ENCODE data around the gene RTRAF. TPM values are rescaled to one million over a fixed set of nuclear protein-coding genes. Genes with fewer than 3 reads are reported as not detected.

The RTRAF gene
- total and polyA plus RNA-seq, 2 experiments from 2014 or later = 150 to 729 TPM

DNA sequence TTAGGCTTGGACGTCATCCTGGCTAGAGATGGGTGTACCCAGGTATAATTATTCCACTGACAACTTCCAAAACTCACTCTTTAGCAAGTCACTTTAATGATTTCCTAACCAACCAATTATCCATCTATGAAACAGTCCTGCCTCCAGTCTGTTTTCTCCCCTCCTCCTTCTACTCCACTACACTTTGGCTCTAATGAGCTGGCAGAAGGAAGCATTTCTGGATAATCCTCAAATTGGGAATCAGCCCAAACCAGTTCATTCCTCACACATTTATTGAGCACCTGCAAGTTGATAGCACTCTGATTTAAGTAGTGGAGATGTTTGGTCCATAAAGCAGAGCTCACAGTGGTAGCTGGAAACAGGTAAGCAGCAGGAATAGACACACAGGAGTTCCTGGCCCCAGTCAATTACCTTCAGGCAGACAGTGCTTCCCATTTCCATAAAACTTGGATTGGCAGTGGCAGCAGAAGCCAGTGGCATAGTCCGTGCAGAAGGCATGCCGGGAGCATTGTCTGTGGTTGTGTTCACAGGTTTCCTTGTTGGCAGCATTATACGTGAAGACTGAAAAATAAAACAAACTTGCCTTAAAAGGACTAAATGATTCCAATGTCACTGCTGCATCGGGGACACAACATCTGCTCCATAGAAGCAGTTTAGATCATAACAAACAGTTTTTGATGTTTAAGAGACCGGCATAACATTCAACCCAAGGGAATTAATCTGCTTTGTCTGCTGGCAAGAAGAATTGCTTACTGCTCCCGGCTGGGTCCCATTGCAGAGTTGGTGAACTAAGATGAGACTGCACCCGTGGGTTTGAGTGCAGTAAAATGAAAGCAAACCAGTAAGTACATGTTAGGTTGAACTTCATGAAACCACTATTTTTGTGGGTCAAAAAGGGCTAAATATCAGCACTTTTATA, 53.3 kb downstream of the RTRAF start:
- Histone ChIP-seq H3K27ac (ENCODE audit: low read depth) (no peak overlapping the region), H3K36me3 (ENCODE audit: insufficient read depth) (no peaks in the 10 kb centered on the region), H2AFZ (no peak overlapping the region), H3F3A (replicated peaks; ENCODE audit: low read depth) (no peaks in the 10 kb centered on the region), H3K4me3 (no peak overlapping the region), H3K4me1 (ENCODE audit: insufficient read depth) (no peaks in the 10 kb centered on the region), H3K79me2 (replicated peaks; ENCODE audit: insufficient read depth) (no peaks in the 10 kb centered on the region), H3K9me2 (ENCODE audit: insufficient read depth) (no peaks in the 10 kb centered on the region), H4K20me1 (replicated peaks; ENCODE audit: insufficient read depth) (no peaks in the 10 kb centered on the region), H3K4me2 (no peak overlapping the region), H3K27me3 (ENCODE audit: insufficient read depth) (no peaks in the 10 kb centered on the region)
- H3K27me3 Mint-ChIP-seq (ENCODE audit: insufficient read depth, low read depth, poor library complexity) = peaks cover 1% of the 10 kb centered on the region
- DNase-seq (ENCODE audit: low spot score) (no peak), ATAC-seq (no peak)
- no peak for TF ChIP-seq EZH2phosphoT487 (IDR thresholded peaks at IDR 0.05; ENCODE audit: unreplicated experiment)
- TF ChIP-seq, protein P1, sequence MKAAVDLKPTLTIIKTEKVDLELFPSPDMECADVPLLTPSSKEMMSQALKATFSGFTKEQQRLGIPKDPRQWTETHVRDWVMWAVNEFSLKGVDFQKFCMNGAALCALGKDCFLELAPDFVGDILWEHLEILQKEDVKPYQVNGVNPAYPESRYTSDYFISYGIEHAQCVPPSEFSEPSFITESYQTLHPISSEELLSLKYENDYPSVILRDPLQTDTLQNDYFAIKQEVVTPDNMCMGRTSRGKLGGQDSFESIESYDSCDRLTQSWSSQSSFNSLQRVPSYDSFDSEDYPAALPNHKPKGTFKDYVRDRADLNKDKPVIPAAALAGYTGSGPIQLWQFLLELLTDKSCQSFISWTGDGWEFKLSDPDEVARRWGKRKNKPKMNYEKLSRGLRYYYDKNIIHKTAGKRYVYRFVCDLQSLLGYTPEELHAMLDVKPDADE (IDR thresholded peaks at IDR 0.05) = no peak
- no peak for TF ChIP-seq ZNF331 (CRISPR knock-in tag; IDR thresholded peaks at IDR 0.05; ENCODE audit: low read depth)
- TF ChIP-seq, protein P2, sequence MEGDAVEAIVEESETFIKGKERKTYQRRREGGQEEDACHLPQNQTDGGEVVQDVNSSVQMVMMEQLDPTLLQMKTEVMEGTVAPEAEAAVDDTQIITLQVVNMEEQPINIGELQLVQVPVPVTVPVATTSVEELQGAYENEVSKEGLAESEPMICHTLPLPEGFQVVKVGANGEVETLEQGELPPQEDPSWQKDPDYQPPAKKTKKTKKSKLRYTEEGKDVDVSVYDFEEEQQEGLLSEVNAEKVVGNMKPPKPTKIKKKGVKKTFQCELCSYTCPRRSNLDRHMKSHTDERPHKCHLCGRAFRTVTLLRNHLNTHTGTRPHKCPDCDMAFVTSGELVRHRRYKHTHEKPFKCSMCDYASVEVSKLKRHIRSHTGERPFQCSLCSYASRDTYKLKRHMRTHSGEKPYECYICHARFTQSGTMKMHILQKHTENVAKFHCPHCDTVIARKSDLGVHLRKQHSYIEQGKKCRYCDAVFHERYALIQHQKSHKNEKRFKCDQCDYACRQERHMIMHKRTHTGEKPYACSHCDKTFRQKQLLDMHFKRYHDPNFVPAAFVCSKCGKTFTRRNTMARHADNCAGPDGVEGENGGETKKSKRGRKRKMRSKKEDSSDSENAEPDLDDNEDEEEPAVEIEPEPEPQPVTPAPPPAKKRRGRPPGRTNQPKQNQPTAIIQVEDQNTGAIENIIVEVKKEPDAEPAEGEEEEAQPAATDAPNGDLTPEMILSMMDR (conservative IDR thresholded peaks at IDR 0.05; ENCODE audit: low read depth in 2 of 2) = no peak
- TF ChIP-seq, protein P3, sequence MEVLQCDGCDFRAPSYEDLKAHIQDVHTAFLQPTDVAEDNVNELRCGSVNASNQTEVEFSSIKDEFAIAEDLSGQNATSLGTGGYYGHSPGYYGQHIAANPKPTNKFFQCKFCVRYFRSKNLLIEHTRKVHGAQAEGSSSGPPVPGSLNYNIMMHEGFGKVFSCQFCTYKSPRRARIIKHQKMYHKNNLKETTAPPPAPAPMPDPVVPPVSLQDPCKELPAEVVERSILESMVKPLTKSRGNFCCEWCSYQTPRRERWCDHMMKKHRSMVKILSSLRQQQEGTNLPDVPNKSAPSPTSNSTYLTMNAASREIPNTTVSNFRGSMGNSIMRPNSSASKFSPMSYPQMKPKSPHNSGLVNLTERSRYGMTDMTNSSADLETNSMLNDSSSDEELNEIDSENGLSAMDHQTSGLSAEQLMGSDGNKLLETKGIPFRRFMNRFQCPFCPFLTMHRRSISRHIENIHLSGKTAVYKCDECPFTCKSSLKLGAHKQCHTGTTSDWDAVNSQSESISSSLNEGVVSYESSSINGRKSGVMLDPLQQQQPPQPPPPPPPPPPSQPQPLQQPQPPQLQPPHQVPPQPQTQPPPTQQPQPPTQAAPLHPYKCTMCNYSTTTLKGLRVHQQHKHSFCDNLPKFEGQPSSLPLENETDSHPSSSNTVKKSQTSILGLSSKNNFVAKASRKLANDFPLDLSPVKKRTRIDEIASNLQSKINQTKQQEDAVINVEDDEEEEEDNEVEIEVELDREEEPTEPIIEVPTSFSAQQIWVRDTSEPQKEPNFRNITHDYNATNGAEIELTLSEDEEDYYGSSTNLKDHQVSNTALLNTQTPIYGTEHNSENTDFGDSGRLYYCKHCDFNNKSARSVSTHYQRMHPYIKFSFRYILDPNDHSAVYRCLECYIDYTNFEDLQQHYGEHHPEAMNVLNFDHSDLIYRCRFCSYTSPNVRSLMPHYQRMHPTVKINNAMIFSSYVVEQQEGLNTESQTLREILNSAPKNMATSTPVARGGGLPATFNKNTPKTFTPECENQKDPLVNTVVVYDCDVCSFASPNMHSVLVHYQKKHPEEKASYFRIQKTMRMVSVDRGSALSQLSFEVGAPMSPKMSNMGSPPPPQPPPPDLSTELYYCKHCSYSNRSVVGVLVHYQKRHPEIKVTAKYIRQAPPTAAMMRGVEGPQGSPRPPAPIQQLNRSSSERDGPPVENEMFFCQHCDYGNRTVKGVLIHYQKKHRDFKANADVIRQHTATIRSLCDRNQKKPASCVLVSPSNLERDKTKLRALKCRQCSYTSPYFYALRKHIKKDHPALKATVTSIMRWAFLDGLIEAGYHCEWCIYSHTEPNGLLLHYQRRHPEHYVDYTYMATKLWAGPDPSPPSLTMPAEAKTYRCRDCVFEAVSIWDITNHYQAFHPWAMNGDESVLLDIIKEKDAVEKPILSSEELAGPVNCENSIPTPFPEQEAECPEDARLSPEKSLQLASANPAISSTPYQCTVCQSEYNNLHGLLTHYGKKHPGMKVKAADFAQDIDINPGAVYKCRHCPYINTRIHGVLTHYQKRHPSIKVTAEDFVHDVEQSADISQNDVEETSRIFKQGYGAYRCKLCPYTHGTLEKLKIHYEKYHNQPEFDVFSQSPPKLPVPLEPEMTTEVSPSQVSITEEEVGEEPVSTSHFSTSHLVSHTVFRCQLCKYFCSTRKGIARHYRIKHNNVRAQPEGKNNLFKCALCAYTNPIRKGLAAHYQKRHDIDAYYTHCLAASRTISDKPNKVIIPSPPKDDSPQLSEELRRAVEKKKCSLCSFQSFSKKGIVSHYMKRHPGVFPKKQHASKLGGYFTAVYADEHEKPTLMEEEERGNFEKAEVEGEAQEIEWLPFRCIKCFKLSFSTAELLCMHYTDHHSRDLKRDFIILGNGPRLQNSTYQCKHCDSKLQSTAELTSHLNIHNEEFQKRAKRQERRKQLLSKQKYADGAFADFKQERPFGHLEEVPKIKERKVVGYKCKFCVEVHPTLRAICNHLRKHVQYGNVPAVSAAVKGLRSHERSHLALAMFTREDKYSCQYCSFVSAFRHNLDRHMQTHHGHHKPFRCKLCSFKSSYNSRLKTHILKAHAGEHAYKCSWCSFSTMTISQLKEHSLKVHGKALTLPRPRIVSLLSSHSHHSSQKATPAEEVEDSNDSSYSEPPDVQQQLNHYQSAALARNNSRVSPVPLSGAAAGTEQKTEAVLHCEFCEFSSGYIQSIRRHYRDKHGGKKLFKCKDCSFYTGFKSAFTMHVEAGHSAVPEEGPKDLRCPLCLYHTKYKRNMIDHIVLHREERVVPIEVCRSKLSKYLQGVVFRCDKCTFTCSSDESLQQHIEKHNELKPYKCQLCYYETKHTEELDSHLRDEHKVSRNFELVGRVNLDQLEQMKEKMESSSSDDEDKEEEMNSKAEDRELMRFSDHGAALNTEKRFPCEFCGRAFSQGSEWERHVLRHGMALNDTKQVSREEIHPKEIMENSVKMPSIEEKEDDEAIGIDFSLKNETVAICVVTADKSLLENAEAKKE (CRISPR knock-in tag; IDR thresholded peaks at IDR 0.05) = no peak
- TF ChIP-seq JUNB (IDR thresholded peaks at IDR 0.05; ENCODE audit: unreplicated experiment) = no peak
- no peak for TF ChIP-seq ZNF114 (CRISPR knock-in tag; IDR thresholded peaks at IDR 0.05)
- no peak for TF ChIP-seq POLR2AphosphoS5 (IDR thresholded peaks at IDR 0.05; ENCODE audit: low read depth)
- TF ChIP-seq, protein P4, sequence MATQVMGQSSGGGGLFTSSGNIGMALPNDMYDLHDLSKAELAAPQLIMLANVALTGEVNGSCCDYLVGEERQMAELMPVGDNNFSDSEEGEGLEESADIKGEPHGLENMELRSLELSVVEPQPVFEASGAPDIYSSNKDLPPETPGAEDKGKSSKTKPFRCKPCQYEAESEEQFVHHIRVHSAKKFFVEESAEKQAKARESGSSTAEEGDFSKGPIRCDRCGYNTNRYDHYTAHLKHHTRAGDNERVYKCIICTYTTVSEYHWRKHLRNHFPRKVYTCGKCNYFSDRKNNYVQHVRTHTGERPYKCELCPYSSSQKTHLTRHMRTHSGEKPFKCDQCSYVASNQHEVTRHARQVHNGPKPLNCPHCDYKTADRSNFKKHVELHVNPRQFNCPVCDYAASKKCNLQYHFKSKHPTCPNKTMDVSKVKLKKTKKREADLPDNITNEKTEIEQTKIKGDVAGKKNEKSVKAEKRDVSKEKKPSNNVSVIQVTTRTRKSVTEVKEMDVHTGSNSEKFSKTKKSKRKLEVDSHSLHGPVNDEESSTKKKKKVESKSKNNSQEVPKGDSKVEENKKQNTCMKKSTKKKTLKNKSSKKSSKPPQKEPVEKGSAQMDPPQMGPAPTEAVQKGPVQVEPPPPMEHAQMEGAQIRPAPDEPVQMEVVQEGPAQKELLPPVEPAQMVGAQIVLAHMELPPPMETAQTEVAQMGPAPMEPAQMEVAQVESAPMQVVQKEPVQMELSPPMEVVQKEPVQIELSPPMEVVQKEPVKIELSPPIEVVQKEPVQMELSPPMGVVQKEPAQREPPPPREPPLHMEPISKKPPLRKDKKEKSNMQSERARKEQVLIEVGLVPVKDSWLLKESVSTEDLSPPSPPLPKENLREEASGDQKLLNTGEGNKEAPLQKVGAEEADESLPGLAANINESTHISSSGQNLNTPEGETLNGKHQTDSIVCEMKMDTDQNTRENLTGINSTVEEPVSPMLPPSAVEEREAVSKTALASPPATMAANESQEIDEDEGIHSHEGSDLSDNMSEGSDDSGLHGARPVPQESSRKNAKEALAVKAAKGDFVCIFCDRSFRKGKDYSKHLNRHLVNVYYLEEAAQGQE (IDR thresholded peaks at IDR 0.05; ENCODE audit: unreplicated experiment) = no peak
- no peak for TF ChIP-seq CREB1 (CRISPR knock-in tag; IDR thresholded peaks at IDR 0.05; ENCODE audit: low read depth)
- no peak for TF ChIP-seq EZH2 (IDR thresholded peaks at IDR 0.05; ENCODE audit: low read depth, unreplicated experiment)
- no peak for TF ChIP-seq STAT1 (IDR thresholded peaks at IDR 0.05; ENCODE audit: unreplicated experiment)
- TF ChIP-seq NANOG (IDR thresholded peaks at IDR 0.05; ENCODE audit: borderline replicate concordance) = no peak
- H3K36me3 Mint-ChIP-seq (ENCODE audit: low read depth) = no peaks in the 10 kb centered on the region
- H3K9me3 Mint-ChIP-seq = no peaks in the 10 kb centered on the region; the same call in 2 of the 3 replicates
- H3K4me3 Mint-ChIP-seq = no peak overlapping the region
- peaks cover 2% of the 10 kb centered on the region for H3K4me1 Mint-ChIP-seq
- no peak overlapping the region for H3K27ac Mint-ChIP-seq
